HG02870 (cell line): ENCODE measurements around the gene PRKG2.
"Not testable (repeated sequence)": the region's sequence is repeated elsewhere in the genome, so short reads cannot be mapped to it uniquely, and the experiment has no call there.

Experiments
- ATAC-seq: cut with Tn5 transposase; IDR thresholded peaks from one replicate; pipeline ENCODE4 v1.9.1; 2021; ENCODE audit warnings: mild to moderate bottlenecking, moderate library complexity; ENCODE audit not compliant: unreplicated experiment

Gene PRKG2

DNA sequence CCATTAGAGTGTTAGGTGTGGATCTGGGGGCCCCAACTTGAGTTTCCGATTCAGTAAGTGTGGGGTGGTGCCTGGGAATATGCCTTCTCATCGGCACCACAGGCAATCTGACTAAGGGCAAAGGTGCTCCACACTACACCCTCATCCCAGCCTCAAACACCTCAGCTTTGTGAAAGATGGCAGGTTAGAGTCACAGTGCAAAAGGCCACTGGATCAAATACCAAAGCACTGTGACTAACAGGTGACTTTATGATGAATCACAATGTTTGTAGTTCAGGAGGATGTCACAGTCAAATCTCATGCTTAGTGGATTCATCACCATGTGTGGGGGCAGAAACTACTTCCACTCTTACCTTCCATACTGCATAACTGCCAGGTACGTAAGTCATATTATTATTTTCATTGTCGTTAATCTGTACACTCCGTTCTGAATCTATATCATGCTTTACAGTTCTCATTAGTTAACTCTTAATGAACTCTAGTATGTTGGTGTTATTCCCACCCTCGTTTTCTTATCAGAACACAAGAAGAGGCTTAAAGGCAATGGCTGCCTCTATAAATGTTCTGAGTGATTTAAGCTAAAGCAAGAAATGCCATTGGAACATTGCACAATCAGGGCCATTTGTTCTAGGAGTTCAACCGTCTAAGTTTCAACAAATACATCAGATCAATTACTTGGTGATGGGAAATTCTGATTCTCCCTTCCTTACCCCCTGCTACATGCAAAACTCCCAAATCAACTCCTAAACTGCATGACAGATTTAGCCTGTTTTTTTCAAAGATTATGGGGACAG is 50.2 kb downstream of the PRKG2 start:
- no peak for ATAC-seq

DNA sequence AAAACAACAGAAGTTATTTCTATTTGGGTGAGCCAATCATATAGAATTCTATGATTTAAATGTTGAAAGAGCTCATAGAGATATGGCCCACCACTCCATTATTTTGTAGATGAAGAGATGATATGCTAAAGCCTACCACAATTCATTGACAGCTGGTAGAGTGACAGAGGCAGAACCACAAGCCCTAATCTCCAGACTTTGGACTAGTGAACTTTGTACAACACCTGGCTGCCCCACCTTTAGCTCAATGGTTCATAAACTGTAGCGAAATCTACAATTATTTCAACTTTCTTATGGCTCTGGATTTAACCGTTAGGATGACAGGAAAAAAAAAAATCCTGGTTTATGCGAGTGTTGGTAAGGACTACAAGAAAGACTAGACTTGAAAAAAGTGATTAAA is 50.9 kb downstream of the PRKG2 start:
- ATAC-seq: no peak

DNA sequence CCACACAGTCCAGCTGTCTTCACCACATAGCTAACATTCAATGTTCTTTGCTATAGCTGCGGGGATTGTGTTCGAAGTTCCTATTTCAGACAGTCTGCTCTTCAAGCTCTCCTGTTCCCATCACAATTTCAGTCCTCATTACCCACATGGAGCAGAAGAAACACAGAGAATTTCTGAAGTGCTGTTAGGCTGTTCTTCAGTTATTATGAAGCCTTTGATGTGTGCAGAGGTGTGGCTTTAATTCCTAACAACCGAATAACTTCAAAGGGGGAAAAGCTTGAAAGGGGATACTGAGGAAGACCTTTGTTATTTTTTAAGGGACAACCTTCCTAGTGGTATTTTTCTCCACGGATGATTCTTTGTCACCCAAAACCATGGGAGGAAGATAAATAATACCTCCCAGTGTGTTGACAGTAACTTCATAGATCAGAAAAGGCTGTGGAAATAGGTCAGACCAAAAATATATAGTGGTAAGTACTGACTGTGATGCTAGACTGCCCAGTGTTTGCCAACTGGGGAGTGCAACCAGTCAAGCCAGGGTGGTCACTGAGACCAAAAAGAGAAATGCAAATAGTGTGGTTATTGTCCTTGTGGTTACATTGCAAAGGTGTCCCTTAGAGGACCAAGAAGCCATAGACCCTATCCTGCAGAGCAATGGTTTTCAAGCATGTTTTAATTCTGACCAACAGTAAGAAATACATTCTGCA is 52.1 kb downstream of the PRKG2 start:
- no peak for ATAC-seq

DNA sequence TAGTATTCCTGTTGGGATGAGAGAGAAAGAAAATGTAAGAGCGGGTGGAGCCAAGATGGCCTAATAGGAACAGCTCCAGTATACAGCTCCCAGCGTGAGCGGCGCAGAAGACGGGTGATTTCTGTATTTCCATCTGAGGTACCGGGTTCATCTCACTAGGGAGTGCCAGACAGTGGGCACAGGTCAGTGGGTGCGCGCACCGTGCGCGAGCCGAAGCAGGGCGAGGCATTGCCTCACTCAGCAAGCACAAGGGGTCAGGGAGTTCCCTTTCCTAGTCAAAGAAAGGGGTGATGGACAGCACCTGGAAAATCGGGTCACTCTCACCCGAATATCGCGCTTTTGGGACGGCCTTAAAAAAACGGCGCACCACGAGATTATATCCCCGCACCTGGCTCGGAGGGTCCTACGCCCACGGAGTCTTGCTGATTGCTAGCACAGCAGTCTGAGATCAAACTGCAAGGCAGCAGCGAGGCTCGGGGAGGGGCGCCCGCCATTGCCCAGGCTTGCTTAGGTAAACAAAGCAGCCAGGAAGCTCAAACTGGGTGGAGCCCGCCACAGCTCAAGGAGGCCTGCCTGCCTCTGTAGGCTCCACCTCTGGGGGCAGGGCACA is 61.2 kb downstream of the PRKG2 start:
- not testable (repeated sequence) for ATAC-seq

DNA sequence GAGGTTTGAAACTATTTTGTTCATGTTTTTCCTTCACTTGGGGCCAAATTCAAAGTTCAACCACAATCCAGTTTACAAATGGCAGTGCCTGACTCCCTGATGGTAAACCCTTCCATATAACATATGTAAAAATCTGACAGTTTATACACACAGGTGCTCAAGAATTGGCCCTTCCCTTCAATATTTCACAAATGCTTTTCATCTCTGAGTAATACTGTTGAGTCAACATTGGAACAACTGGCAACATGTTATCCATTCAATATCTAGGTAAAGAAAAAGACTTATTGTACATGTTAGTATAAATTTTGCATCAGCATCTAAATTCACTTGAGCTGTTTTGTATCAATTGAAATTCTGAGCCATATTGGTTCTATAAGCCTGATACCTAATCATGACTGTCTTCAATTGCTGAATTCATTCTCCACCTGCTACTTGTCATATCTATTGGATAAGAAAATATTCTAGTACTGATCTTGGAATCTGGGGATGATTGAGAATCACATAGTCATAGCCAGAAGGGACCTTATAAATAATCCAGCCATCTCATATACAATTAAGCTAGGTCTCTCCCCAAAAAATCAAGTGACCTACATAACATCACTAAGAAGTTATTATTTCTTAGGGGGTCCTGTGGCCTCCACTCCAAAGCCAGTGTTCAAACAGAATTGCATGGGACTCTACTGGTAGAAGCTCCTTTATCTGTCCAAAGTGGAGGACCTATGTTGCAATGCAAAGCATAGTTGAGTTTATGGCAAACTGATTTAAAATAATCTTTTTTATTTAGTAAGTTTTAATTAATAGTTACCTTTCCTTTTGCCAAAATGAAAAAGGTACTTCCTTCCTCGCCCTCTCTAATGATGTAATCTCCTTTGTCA is 61.9 kb downstream of the PRKG2 start:
- no peak for ATAC-seq

DNA sequence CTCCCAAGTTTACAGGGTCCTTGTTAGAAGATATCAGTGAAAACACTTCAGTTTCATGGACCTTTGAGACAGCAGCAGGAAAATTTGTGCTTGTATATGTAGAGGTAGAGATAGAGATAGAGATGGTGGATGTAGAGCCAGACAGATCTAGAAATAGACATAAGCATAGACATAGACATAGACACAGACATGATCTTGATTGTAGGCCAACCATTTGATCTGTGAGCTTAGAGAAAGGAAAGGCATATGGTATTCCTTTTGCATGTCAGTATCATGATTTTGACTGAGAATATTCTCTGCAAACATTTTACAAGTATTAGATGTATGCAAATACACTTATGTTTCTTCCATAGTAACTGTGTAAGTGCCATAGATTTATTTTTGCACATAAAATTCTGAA is 65.0 kb downstream of the PRKG2 start:
- no peak for ATAC-seq

DNA sequence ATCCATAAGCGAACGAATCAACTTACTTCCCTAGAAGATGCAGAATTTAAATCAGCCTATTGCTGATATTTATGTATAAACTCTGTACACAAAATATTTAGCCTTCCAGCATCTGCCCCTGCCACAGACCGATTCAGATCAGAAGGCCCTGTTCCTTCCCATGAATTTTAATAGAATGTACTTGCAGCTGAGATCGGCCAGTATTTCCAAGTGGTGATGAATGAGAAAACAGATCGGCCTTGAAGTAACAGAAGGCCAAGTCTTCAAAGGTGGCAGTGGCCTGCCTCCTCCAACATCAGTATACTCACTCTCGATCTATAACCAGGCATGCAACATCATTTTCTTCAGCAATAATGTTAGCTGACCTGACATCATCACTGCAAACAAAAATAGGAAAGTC is 66.4 kb downstream of the PRKG2 start:
- no peak for ATAC-seq

DNA sequence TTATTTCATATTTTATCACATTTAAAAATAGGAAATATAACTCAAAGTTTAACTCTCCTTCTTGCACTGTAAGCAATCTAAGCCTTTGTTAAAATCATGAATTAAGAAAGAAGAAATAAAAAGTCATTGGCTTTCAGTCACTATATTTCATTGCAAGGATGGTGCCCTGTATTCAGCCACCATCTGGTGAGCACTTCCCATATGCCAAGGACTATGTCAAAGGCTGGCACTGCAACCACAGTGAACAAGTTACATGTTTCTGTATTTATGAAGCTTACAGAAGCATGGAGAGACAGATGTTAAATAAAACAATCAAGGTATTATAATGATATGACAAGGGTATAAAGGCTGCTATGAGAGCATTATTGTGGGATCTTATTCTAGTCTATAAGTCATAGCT is 68.6 kb downstream of the PRKG2 start:
- ATAC-seq: no peak

DNA sequence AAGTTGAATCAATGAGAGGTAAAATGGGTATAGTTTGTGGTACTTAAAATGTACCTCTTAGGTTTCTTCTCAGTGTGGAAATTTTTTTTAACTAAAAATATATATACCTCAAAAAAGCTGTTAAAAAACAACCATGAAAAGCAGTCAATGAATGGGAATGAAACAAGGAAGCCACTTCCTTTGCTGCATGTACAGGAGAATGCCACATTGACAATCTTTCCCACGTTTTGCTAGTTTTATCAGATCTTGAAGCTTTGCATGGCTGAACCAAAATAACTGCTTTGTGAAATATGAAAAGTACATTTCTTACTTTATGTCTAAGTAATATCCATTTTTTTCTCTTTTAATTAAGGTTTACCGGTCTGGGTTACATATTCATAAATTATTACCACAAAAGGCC is 71.8 kb downstream of the PRKG2 start:
- ATAC-seq: no peak

DNA sequence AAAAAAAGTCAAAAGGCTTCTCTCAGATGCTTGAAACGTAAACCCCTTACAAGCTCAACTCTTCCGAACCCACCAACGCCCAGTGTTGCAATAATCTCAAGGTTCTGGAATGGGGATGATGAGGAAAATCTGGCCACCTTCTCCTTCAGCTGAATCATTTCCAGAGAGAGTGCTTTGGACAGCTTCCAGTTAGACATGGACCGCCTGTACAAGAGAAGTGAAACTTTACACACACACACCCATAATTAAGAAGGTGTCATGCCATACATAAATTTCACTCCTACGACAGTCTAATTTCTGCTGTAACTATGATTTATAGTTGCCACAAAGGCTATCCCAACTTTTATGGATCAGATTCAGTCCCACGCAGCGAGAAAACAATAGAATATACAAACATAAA is 72.3 kb downstream of the PRKG2 start:
- ATAC-seq: no peak

DNA sequence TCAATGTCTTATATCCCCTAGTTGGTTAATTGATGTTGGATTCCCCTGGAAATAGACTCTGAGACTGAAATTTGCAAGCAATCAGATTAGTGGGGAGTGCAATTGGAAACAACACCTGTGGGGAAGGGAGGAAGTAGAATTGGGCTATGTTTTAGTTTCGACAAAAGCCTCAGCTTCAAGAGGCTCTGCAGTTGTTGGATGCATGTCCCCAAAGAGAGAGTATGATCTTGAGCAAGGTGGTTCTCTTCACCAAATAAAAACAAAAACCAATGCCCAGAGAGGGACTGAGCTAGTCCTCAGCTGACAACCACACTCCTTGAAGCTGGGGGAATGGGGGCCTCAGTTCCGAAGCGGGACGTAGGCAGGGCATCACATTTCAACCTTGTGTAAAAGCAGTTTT is 77.1 kb downstream of the PRKG2 start:
- ATAC-seq: no peak

DNA sequence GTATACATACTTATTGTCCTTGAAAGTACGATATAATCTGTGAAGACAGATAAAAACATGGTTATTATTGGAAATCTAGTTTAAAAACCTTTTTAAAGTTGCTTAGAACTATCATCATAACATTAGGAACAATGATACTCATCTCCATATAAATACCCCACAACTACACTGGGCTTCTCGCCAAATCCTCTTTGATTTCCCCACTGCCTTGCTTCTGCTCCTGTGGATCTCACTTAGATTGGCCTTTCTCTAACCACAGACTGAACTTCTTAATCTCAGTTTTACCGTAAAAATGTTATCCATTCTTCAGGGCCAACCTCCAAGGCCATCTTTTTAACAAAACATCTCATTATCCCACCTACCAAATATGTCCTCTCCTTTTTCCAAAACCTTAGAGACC is 77.6 kb downstream of the PRKG2 start:
- ATAC-seq: no peak

DNA sequence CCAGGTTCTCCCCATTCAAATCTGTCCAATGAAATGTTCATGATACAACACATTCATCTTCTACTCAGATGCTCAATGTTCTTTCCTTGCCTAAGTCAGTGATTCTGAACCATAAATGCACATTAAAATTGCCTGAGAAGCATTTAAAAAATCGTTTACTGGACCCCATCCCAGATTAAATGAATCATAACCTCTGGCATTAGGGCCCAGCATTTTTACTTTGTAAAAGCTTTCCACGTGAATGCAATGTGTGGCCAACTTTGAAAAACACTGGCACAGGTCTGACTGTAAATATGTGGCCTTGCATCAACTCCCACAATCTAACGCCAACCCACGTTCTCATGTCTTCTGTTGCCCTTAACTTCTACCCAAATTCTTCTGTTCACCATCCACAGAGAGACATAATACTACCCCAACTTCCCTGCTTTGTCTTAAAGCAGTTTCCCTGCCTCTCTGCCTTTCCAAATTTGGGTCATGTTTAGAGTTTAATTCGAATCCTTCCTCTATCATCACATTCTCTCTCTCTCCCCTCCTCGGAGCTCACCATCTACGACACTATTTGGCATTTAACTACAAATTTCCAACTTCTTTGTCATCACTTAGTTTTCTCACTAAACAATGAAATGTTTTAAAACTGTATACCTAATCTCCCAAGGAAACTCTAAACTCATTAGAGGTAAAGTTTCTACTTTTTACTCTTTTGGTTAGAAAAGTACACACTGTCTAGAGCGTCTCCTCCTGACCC is 78.7 kb downstream of the PRKG2 start:
- no peak for ATAC-seq

DNA sequence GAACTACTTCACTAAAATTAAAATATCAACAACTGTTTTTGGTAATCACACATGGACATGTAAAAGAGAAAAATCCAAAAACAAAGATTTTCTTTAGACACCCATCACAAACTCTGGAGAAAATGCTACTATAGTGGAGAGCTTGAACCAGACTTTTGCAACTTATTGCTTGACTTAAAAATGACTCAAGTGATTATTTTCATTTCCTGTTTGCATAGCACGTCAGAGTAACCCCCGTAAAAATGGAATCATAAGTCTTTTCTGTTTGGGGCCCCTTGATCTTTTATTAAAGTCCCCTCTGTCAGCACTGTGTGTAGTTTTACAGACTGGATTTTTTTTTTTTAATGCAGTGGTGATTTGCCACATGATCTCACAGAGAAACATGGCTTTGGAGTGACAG is 79.5 kb downstream of the PRKG2 start:
- no peak for ATAC-seq

DNA sequence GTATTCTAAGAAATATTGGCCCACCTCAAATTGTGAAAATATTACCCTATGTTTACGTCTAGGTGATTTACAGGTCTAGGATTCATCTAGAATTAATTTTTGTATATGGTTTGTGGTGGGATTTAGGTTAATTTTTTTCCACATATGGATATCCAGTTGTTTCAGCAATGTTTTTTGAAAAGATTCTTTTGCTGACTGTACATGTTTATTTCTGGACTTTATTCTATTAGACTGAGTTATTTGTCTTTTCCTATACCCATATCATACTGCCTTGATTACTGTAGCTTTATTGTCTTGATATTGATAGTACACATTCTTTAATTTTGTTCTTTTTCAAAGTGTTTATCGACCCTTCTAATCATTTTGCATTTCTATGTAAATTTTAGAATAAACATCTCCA is 83.5 kb downstream of the PRKG2 start:
- ATAC-seq: no peak

DNA sequence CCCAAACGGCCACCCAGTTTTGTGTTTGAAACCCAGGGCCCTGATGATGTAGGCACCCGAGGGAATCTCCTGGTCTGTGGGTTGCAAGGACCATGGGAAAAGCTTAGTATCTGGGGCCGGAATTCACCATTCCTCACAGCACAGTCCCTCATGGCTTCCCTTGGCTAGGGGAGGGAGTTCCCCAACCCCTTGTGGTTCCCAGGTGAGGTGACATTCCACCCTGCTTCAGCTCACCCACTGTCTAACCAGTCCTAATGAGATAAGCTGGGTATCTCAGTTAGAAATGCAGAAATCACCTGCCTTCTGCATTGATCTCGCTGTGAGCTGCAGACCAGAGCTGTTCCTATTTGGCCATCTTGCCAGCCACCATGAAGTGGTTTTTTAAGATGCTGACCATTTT is 84.0 kb downstream of the PRKG2 start:
- no peak for ATAC-seq

DNA sequence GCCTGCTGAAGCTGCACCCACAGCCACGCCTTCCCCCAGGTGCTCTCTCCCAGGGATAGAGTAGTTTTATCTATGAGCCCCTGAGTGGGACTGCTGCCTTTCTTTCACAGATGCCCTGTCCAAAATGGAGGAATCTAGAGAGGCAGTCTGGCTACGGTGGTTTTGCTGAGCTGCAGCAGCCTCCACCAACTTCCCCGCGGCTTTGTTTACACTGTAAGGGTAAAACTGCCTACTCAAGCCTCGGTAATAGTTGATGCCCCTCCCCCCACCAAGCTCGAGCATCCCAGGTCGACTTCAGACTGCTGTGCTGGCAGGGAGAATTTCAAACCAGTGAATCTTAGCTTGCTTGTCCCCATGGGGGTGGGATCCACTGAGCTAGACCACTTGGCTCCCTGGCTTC is 84.5 kb downstream of the PRKG2 start:
- ATAC-seq: no peak

DNA sequence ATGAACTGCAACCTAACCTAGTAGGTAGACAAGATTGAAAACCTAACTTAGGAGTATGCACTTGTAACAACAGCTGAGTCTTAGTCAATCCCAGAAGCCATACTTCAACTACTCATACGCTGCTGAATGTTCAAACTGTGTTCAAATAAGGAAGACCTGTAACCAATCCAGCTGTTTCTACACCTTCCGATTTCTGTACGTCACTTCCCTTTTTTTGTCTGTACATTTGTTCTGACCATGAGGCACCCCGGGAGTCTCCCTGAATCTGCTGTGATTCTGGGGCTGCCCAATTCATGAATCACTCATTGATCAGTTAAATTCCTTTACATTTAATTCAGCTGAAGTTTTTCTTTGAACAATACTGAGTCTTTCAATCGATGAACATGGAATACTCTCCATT is 95.0 kb downstream of the PRKG2 start:
- ATAC-seq: no peak

DNA sequence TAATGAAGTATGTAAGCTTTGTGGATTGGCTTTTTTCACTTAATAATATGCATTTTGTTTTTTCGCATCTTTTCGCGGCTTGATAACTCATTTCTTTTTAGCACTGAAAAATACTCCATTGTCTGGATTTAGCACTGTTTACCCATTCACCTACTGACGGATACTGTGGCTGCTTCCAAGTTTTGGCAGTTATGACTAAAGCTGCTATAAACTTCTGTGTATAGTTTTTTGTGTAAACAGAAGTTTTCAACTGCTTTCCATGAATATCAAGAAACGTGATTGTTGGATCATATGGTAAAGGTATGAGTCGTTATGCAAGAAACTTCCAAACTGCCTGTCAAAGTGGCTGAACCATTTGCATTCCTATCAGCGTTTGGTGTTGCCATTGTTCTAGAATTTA is 96.9 kb downstream of the PRKG2 start:
- no peak for ATAC-seq

DNA sequence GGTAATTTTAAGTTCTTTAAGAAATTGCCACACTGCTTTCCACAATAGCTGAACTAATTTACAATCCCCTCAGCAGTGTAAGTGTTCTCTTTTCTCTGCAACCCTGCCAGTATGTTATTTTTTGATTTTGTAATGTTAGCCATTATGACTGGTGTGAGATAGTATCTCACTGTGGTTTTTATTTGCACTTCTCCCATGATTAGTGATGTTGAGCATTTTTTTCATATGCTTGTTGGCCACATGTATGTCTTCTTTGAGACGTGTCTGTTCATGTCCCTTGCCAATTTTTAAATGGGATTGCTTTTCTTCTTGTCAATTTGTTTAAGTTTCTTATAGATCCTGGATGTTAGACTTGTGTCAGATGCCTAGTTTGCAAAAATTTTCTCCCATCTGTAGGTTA is 98.5 kb downstream of the PRKG2 start:
- ATAC-seq: no peak

DNA sequence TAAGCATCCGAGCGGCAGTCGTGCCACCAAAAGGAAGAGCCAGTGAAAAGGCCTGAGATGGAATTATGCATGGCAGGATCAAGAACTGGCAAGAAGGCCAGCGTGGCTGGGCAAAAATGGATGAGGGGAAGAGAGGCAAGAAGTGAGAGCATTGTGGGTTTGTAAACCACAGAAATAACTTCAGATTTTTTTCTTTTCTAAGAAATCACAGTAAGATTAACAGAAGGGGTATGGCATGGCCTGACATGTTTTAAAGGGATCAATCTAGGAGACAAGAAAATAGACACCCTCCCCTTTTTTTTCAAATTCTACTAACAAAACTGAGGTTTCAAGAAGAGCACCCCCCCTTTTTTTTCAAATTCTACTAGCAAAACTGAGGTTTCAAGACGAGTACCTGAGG is 102.0 kb downstream of the PRKG2 start:
- ATAC-seq: no peak
